H1 (cell line): ENCODE data around the gene CWC27. TPM values are rescaled to one million over a fixed set of nuclear protein-coding genes. Genes with fewer than 3 reads are reported as not detected.

Experiments
- MAX ChIP-seq: IDR thresholded peaks from 2 replicates; pipeline ENCODE4 v1.6.1; 2012; ENCODE audit warnings: inconsistent platforms
- TBP ChIP-seq: IDR thresholded peaks from 2 replicates; pipeline ENCODE4 v1.6.1; 2011; ENCODE audit warnings: low read depth, low read length, improper control_type of control experiment
- polyA plus RNA-seq, 7 experiments: library from polyadenylated mRNA; depleted of rRNA in 3 of 7; stranded (reverse) in 5 of 7; unstranded in 2 of 7; fragments of >200 nt in 5 of 7; fragments of 200-250 nt in 2 of 7; gene quantifications; 1 replicate in 5 of 7; 2 replicates in 1 of 7; 4 replicates in 1 of 7; pipeline versions ENCODE4 v1.2.1 to v1.2.3, GENCODE V29; 2011 to 2013; ENCODE audit warnings: missing spikeins in 2 of 7, mixed read lengths in 2 of 7
- total RNA-seq: library from RNA; stranded (reverse); fragmentation: NEBNext Ultra II Directional; extraction: Animal tissue kit (Norgen Biotek cat#: 25700); gene quantifications from 2 replicates; pipeline ENCODE4 v1.2.1, GENCODE V29; 2021
- TF ChIP-seq, protein P1 (sequence below): IDR thresholded peaks from 2 replicates; pipeline ENCODE4 v1.6.1; 2012; ENCODE audit warnings: inconsistent platforms

The CWC27 gene
- total and polyA plus RNA-seq, 2 of the 8 experiments (the other 6 are each of a cell fraction or from before 2014, with no cell fraction given): 24.9 to 43.4 TPM

GRCh38 chr5:64773533-64773932 is 4.8 kb downstream of the CWC27 start (continued):
- TF ChIP-seq, protein P1, sequence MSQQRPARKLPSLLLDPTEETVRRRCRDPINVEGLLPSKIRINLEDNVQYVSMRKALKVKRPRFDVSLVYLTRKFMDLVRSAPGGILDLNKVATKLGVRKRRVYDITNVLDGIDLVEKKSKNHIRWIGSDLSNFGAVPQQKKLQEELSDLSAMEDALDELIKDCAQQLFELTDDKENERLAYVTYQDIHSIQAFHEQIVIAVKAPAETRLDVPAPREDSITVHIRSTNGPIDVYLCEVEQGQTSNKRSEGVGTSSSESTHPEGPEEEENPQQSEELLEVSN: no peak
- TF ChIP-seq TBP (no peak), MAX (no peak)
